ENCODE data around the gene DLGAP1.

DNA sequence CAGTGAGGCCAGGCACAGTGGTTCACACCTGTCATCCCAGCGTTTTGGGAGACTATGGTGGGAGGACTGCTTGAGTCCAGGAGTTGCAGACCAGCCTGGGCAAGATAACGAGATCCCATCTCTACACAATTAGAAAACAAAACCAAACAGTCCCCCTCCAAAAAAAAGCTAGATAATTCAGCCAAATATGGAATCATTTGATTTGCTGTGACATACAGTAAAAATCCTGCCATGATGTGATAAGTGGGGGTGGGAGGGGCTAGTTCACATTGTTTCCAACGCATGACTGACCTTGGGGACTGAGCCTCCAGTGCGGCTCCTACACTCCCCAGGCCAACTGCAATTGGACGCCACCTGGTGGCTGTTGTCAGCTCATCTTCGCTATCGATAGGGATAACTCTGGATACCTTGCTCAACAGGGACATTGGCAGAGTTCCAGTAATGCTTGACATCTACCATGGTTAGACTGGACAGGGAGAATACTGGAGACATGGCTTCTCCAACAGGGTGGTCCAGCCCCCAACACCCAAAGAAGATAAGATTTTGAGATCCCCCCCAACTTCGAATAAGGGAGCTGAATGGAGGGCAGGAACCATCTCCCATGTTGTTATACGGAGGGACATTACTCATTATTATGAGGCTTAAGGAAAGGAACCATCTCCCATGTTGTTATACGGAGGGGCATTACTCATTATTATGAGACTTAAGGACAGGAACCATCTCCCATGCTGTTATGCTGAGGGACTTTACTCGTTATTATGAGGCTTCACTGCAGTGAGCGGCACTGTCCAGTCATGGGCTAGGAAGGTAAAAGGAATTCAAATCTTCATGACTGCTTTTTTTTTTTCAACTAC, 869.2 kb downstream of the DLGAP1 start:
- TF ChIP-seq EZH2phosphoT487 (IDR thresholded peaks at IDR 0.05; ENCODE audit: low read depth), result no peak
- TF ChIP-seq, protein P1, sequence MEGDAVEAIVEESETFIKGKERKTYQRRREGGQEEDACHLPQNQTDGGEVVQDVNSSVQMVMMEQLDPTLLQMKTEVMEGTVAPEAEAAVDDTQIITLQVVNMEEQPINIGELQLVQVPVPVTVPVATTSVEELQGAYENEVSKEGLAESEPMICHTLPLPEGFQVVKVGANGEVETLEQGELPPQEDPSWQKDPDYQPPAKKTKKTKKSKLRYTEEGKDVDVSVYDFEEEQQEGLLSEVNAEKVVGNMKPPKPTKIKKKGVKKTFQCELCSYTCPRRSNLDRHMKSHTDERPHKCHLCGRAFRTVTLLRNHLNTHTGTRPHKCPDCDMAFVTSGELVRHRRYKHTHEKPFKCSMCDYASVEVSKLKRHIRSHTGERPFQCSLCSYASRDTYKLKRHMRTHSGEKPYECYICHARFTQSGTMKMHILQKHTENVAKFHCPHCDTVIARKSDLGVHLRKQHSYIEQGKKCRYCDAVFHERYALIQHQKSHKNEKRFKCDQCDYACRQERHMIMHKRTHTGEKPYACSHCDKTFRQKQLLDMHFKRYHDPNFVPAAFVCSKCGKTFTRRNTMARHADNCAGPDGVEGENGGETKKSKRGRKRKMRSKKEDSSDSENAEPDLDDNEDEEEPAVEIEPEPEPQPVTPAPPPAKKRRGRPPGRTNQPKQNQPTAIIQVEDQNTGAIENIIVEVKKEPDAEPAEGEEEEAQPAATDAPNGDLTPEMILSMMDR (IDR thresholded peaks at IDR 0.05; ENCODE audit: low read depth, low read length), result peak; percentile 94
